Measurements from ENCODE around the gene CFAP210. TPM values are rescaled to one million over a fixed set of nuclear protein-coding genes. Genes with fewer than 3 reads are reported as not detected.

Gene CFAP210
- total RNA-seq, 2 donors from 2014 or later, result 0.70 to 1.9 TPM

DNA sequence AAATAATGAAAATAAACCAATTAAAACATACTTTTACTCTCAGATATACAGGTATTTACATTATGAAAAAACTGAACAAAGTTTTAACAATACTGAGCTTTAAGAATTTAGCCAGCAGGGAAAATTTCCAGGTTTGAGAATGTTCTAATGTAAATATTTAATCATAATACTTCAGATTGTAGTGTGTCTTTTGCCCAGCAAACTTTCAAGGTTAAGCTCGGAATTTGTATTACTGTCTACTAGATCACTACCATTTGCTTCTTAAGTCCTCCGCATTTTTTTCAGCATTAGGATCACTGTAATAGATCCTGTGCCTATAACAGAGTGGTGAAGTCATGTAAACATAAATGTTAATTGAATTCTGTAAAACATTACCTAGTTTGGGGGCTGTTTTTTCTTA lies 52.7 kb downstream of the CFAP210 start:
- TF ChIP-seq CTCF (conservative IDR thresholded peaks at IDR 0.05), result no peak
- Mint-ChIP-seq H3K4me1 (no peaks in the 10 kb centered on the region), H3K36me3 (ENCODE audit: low read depth) (no peaks in the 10 kb centered on the region), H3K4me3 (no peak overlapping the region), H3K9me3 (no peaks in the 10 kb centered on the region), H3K27me3 (ENCODE audit: insufficient read depth) (no peaks in the 10 kb centered on the region), H3K27ac (no peak overlapping the region)
- Histone ChIP-seq H3K9me3 (ENCODE audit: control insufficient read depth, low read length) (no peaks in the 10 kb centered on the region), H3K27ac (ENCODE audit: low read depth, low read length) (no peak overlapping the region), H3K9ac (ENCODE audit: extremely low read depth, low read length, poor library complexity, severe bottlenecking) (no peak overlapping the region), H3K36me3 (ENCODE audit: control insufficient read depth, insufficient read depth, low read length) (peaks cover 31% of the 10 kb centered on the region), H3K4me3 (ENCODE audit: low read length) (no peak overlapping the region), H3K4me1 (ENCODE audit: control insufficient read depth, insufficient read depth, low read length) (no peaks in the 10 kb centered on the region), H3K27me3 (ENCODE audit: control insufficient read depth, insufficient read depth, low read length, poor library complexity, severe bottlenecking) (no peaks in the 10 kb centered on the region)
- 97% methylated on average over 2 of the region's 2 CpGs; no CpG with 5 or more reads in 1 of the 2 experiments for WGBS, 2 experiments (ENCODE audit: insufficient coverage in 1 of 2, insufficient read length in 1 of 2)
- no peak for DNase-seq

- Mint-ChIP-seq H3K4me3 (no peak overlapping the region), H3K9me3 (no peaks in the 10 kb centered on the region), H3K27me3 (ENCODE audit: insufficient read depth) (no peaks in the 10 kb centered on the region), H3K4me1 (no peaks in the 10 kb centered on the region), H3K36me3 (ENCODE audit: low read depth) (no peaks in the 10 kb centered on the region), H3K27ac (no peak overlapping the region)
- no peak for TF ChIP-seq CTCF (conservative IDR thresholded peaks at IDR 0.05)
- Histone ChIP-seq H3K27me3 (ENCODE audit: control insufficient read depth, insufficient read depth, low read length, poor library complexity, severe bottlenecking) (no peaks in the 10 kb centered on the region), H3K4me3 (ENCODE audit: low read length) (no peak overlapping the region), H3K36me3 (ENCODE audit: control insufficient read depth, insufficient read depth, low read length) (peaks cover 45% of the 10 kb centered on the region), H3K9me3 (ENCODE audit: control insufficient read depth, low read length) (no peaks in the 10 kb centered on the region), H3K27ac (ENCODE audit: low read depth, low read length) (no peak overlapping the region), H3K9ac (ENCODE audit: extremely low read depth, low read length, poor library complexity, severe bottlenecking) (no peak overlapping the region), H3K4me1 (ENCODE audit: control insufficient read depth, insufficient read depth, low read length) (no peaks in the 10 kb centered on the region)
- DNase-seq, result no peak
- WGBS, 2 experiments (ENCODE audit: insufficient coverage in 1 of 2, insufficient read length in 1 of 2), result 97 to 100% methylated on average over 2 of the region's 2 CpGs
Observed at GRCh38 chr2:169640104-169640503, 54.1 kb downstream of the CFAP210 start.

DNA sequence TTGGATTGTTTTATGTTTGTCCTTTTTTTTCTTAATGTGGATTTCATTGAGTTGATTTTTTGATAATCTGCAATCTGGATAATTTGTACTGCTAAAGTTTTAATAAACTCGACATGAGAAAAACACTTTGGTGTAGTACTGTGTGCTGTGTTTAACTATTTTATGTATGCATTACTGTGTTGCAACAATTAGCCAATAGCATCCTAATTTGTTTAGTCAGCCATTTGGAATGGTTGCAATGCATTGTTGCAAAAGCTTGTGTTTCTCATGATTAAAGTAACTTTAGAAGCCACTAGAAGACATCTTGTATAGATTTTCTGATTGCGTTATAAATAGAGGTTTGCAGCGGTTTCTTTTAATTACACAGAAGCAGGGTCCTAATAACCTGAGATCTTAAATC lies 56.6 kb downstream of the CFAP210 start:
- Histone ChIP-seq H3K9ac (ENCODE audit: extremely low read depth, low read length, poor library complexity, severe bottlenecking) (no peak overlapping the region), H3K27ac (ENCODE audit: low read depth, low read length) (no peak overlapping the region), H3K36me3 (ENCODE audit: control insufficient read depth, insufficient read depth, low read length) (peaks cover 66% of the 10 kb centered on the region), H3K4me1 (ENCODE audit: control insufficient read depth, insufficient read depth, low read length) (no peaks in the 10 kb centered on the region), H3K9me3 (ENCODE audit: control insufficient read depth, low read length) (no peaks in the 10 kb centered on the region), H3K4me3 (ENCODE audit: low read length) (no peak overlapping the region), H3K27me3 (ENCODE audit: control insufficient read depth, insufficient read depth, low read length, poor library complexity, severe bottlenecking) (no peaks in the 10 kb centered on the region)
- Mint-ChIP-seq H3K4me3 (no peak overlapping the region), H3K36me3 (ENCODE audit: low read depth) (peaks cover 14% of the 10 kb centered on the region), H3K4me1 (no peaks in the 10 kb centered on the region), H3K27ac (no peak overlapping the region), H3K27me3 (ENCODE audit: insufficient read depth) (no peaks in the 10 kb centered on the region), H3K9me3 (no peaks in the 10 kb centered on the region)
- no peak for DNase-seq
- no peak for TF ChIP-seq CTCF (conservative IDR thresholded peaks at IDR 0.05)
- WGBS, 2 experiments (ENCODE audit: insufficient coverage in 1 of 2, insufficient read length in 1 of 2), result 93 to 100% methylated on average over 1 to 3 of the region's 3 CpGs

All from endodermal cell (in vitro differentiated cells).